GM19238 (cell line): ENCODE results near the gene FHIT.

Source experiments
- DNase-seq: peaks from one replicate; pipeline ENCODE4 v3.0.0; 2011; ENCODE audit warnings: low spot score; ENCODE audit not compliant: insufficient read length

FHIT gene

GRCh38 chr3:60309539-60310268, 941.5 kb downstream of the FHIT start:
- DNase-seq: no peak

GRCh38 chr3:60308808-60309207, 942.4 kb downstream of the FHIT start:
- no peak for DNase-seq

GRCh38 chr3:60307562-60308199, 943.6 kb downstream of the FHIT start:
- DNase-seq: no peak

- no peak for DNase-seq
Measured at GRCh38 chr3:60304112-60304511, 947.1 kb downstream of the FHIT start.

GRCh38 chr3:60303160-60303559, 948.1 kb downstream of the FHIT start:
- DNase-seq: no peak

GRCh38 chr3:60301142-60301541, 950.1 kb downstream of the FHIT start:
- no peak for DNase-seq

GRCh38 chr3:60298141-60298540, 953.1 kb downstream of the FHIT start:
- no peak for DNase-seq

- no peak for DNase-seq
Measured at GRCh38 chr3:60294181-60294580, 957.1 kb downstream of the FHIT start.

GRCh38 chr3:60291115-60291514, 960.1 kb downstream of the FHIT start:
- no peak for DNase-seq

GRCh38 chr3:60290122-60290492, 961.1 kb downstream of the FHIT start:
- DNase-seq: no peak

- DNase-seq: no peak
Measured at GRCh38 chr3:60289341-60290121, 961.7 kb downstream of the FHIT start.

GRCh38 chr3:60282866-60283265, 968.4 kb downstream of the FHIT start:
- no peak for DNase-seq

GRCh38 chr3:60281970-60282369, 969.3 kb downstream of the FHIT start:
- DNase-seq: no peak

- no peak for DNase-seq
Measured at GRCh38 chr3:60277361-60277800, 973.9 kb downstream of the FHIT start.

- no peak for DNase-seq
Measured at GRCh38 chr3:60276615-60277014, 974.6 kb downstream of the FHIT start.

GRCh38 chr3:60274646-60275045, 976.6 kb downstream of the FHIT start:
- DNase-seq: no peak

GRCh38 chr3:60274098-60274497, 977.2 kb downstream of the FHIT start:
- DNase-seq: no peak

GRCh38 chr3:60269829-60270266, 981.4 kb downstream of the FHIT start:
- DNase-seq: no peak

- no peak for DNase-seq
Measured at GRCh38 chr3:60269377-60269776, 981.9 kb downstream of the FHIT start.

- no peak for DNase-seq
Measured at GRCh38 chr3:60268123-60268522, 983.1 kb downstream of the FHIT start.

- no peak for DNase-seq
Measured at GRCh38 chr3:60266444-60266843, 984.8 kb downstream of the FHIT start.

- DNase-seq: no peak
Measured at GRCh38 chr3:60263191-60263590, 988.1 kb downstream of the FHIT start.
